Ishikawa (cell line): Measurements from ENCODE around the gene EIPR1.

Experiments
- MAX ChIP-seq: IDR thresholded peaks from 2 replicates; pipeline ENCODE4 v1.6.1; 2012
- TAF1 ChIP-seq: IDR thresholded peaks from 2 replicates; pipeline ENCODE4 v1.6.1; 2012; ENCODE audit warnings: low read depth, mild to moderate bottlenecking

DNA sequence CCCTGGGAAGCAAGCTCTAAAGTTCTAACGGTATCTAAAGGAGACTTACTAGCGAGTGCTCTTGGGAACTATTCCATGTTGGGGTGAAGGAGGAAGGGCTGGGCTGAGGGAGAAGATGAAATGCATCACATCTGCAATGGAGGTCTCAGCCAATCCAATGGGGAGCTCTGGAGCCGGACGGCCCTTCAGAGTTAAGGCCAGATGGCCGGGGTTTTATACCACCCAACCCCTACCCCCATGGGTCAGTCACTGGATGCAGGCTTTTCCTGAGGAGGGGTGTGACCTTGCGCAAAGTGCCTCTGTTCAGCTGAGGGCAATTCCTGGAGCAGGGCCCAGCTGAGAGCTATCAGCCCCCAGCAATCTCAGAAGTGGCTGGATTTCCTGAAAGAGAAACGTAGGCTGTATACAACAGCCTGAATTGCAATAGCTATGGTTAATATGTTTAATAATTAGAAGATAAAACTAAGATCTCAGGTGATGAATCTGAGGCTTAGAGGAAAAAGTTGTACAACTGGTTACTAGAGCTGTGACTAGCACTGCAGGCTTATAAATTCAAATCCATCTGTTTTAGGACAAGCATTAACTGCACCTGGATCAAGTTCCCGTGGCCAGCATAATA, 21.6 kb downstream of the EIPR1 start:
- TF ChIP-seq TAF1 (no peak), MAX (no peak)
